ENCODE results near the gene ASXL3.

ASXL3 gene

DNA sequence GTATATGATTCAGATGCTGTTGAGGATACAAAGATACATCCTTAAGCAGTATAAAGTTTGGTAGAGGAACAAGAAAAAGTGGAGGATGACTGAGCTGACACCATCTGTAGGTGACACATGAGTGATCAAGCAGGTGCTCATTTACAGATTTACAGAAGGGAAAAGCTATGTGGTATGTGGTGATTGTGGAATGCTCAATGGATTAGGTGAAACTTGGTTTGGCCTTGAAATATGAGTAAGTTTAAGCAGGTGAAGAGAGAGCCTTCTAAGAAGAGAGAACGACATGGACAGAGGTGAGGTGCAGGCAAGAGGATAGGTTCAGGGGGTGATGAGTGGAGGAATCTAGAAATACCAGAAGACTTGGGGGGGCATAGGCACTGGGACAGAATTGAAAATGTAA, 5.9 kb downstream of the ASXL3 start:
- no peak for DNase-seq

DNA sequence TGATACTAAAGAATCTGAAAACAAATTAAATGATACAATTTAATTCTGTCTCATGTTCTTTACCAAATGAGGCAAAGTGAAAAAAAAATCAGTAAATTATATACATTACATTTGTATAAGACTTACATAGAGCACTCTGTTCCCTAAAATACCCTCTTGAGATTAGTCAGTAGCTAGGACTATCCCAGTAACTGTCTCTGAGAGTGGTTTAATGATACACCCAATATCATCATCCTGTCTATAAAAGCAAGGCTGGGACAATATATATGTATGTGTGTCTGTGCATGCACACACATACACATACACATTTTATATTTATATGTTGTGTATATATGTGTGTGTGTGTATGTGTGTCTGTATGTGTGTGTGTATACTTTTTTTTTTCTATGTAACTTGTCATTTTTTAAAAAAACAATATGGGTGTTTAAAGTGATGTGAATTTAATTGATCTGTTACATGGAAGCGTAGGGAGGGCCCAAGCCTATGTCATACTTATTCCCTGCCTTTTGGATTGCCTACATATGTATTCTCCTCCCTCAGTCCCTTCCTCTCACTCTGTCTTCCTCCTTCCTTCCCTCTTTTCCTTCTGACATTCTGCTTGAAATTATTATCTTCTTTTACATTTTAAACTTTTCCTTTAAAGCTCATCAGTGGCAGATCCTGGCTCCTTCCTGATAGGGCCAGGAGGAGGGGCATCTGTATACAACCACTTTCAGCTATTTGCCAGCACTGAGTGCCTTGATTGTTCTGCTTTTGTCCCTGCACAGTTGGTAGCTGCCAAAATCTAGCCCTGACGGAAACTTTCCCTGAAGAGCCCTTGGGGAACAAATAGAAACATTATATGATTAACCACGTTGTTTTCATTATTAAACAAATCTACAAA, 6.8 kb downstream of the ASXL3 start:
- DNase-seq, result no peak

DNA sequence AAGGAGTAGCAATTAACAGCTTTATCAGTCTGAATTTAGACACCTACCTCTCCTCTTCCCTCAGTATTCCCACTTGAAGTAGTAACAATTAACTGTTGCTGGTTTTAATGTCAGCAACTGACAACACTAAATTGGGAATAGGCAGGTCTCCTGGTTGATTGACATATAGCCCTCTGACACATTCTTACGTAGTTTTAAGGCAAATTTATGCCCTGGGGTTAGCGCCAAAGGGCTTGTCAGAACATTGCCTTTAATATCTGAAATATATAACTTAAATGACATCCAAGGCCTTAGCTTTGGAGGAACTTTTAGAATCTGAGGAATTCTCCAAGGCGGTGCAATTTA, 7.4 kb downstream of the ASXL3 start:
- no peak for DNase-seq

DNA sequence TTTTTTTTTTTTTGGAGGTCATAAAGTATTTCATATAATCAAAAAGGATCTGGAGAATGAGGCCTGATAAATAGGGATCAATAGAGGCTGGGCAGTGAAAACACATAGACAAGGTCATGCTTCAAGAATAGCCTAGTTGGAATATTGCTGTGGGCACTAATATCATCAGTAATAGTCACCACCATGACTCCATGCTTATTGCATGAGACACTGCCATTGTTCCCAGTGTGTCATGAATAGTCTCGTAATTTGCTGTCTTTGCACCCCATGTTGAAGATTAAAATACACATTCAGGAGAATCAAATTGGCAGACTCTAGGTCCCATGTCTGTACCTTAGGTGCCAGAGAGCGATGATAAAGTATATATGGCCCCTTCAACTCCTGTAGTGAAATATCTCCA, 10.3 kb downstream of the ASXL3 start:
- no peak for DNase-seq

DNA sequence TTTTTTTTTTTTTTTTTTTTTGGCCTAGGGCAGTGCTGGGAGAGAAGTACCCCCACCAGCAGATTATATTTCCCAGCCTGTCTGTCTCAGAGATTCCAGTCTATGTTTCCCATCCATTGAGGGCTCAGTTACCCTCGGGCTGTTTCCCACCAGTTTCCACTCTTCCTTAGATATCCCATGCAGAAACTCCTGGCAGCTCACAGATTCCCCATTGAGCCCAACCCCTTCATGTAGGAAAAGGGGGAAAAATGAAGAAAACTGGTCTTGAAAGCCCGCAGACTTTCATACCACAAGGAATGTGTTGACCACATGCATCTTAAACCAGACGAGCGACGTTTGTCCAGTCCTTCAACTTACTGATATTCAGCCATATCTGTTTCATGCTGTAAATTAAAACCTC, 15.2 kb downstream of the ASXL3 start:
- peak; percentile 8 for DNase-seq

DNA sequence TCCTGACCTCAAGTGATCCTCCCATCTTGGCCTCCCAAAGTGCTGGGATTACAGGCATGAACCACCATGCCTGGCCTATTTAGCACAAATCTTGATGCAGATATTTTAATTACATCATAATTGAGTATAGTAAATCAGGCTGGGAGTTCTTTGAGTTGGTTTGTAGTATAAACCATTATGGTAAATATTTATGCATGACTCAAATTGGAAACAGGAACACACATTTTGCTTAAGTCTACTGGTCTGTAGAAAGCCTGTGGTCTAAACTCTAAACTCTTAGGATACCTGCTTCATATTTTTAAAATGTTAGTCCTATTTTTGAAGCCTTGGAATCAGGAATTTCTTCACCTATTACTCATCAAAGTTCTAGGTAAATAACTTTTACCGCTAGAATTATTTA, 16.8 kb downstream of the ASXL3 start:
- no peak for DNase-seq

DNA sequence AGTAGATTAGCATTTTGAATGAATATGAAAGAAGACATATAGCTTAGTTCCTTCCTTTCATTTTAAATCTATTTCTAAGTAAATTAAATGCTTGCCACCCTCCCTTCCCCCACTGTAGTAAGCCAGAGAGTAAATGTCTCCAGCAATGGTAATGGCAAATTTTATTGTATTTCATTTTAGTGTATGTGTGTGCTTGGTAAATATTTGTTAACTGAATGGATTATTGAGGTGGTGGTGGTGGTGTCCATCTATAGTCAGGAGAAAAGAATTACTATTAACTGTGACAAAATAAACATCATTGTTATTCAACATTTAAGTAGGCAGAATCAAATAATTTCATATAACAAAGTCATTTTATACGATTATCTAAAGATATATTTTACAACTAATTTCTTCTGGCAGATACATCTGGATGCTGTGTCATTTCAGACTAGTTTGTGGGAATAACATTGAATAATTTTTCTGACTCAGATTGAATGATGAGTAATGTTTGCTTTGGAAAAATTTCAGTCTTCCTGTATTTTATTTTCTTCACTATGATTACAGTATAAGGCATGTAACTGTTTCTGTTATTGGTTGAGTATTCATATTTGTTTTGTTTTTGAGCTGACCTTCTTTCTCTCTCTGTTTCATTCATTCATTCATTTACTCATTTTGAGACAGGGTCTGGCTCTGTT, 18.3 kb downstream of the ASXL3 start:
- DNase-seq, result peak; percentile 74

DNA sequence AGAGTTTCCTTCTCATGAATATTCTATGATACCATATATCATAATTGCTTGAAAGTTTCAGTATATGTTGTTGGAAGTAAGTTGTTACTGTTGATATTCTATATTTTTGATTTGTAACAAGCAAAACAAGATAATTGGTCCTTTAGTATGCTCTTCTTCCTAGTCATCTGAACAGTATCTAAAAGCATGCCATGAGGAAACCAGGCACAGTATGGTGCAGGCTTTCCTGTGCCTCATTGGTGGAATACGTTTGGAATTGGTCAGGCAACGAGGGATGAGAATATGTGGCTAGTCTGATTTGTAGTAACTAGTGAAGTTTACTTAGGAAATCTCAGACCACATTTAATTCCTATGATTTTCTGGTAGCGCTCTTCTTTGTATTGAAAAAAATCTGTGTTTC, 22.8 kb downstream of the ASXL3 start:
- DNase-seq, result no peak

DNA sequence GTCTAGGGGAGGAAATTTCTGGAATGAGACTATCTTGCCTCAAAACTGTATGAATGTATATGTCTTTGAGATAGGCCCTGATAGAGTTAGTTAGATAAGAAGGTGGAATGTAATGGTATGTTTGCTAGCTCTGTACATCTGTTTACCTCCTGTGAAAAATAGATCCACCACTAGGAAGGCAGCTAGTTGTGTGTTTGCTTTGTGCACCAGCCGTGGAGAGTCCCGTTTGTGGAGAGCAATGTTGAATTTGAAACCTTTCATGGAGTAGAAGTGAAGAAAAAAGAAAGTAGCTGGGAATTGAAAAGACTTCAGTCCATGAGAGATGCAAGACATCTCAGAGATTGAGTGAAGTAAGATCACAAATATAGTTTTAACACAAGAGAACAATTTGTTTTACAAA, 25.4 kb downstream of the ASXL3 start:
- DNase-seq, result no peak

DNA sequence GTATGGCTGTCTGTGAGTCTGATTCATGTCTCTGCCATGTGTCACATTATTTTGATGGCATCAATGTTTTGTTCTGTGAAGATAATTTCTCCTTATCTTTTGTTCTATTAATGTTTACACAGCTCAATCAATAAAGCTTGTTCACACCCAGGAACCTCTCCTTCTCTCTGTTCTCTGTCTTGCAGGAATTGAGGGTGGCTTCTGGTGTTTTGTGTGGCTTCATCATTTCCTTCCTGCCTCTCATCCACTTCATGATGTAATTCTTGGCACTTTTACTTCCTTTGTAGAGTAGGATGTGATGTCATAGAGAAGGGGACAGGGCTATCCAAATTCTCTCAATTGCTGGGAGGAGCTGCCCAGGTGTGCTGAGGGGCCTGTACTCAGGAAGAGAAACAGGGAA, 27.2 kb downstream of the ASXL3 start:
- DNase-seq, result no peak

DNA sequence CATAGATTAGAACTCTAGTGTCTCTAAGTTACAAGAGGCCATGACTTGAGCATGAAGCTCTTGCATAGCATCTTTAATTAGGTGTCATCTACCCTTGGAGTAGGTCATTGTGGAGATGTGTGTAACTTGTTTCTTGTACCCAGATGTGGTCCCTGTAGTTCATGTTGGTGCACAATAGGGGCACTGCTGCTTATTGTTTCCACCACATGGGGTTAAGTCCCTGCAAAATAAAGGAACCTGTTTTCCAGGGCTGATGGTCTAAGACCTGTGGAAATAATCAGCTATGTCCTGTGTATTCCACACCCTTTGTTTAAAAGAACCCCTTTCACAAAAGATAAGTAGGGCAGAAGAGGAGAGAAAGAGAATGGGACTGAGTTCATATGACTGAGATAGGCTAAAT, 28.6 kb downstream of the ASXL3 start:
- DNase-seq, result no peak

DNA sequence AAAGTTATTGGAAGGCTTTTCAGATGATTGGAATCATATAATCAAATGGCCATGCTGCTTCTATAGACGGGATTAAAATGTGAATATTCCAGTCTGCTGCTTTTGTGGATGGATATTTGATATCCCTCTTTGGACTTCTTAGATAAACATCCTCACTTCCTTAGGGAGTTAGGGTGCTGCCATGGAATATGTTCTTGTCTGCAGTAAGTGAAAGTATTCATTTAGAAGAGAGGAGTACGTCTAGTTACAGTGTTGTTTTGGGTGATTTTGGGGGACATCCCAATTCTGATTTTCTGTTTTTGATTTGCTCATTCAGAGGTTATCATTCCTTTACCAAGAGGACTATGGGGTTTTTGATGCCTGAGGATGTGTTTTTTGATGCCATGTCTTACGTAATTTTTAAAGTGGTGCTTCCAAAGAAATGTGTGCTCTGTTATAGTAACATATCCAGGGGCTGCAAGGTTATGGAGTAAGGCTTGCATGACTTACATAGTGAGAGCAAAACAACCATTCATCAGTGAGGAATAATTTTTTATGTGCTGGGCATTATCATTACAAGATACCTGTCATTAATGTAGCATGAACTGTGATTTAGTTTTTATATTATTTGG, 33.6 kb downstream of the ASXL3 start:
- DNase-seq, result no peak

DNA sequence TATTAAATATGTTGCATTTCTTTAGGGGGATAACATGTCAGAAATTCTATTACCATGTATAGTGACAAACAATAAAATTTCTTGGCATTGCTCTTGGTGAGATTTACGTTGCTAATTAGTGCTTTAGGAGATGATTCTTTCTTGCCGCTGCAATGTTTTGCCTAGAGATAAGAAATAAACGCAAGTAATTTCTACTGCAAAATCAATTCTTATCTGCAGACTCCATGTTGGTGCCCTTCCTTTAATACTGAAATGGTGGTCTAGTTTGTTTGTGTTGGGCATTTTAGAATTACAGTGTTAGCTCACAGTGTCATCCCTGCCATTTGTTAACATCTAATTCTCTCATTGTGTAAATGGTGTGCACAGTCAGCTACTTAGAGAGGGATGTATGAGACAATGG, 34.6 kb downstream of the ASXL3 start:
- no peak for DNase-seq

DNA sequence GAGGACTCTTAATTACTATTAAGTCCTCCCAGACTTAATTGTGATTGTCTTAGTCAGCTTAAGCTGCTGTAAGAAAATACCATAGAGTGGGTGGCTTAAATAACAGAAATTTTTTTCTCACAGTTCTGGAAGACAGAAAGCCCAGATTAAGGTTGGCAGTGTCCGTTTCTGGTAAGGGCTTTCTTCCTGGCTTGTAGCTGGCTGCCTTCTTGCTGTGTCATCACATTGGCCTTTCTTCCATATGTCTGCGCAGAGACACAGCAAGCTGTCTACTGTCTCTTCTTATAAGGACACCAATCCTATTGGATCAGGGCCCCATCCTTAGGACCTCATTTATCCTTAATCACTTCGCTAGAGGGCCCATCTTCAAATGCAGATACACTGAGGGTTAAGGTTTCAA, 38.5 kb downstream of the ASXL3 start:
- peak; percentile 21 for DNase-seq

DNA sequence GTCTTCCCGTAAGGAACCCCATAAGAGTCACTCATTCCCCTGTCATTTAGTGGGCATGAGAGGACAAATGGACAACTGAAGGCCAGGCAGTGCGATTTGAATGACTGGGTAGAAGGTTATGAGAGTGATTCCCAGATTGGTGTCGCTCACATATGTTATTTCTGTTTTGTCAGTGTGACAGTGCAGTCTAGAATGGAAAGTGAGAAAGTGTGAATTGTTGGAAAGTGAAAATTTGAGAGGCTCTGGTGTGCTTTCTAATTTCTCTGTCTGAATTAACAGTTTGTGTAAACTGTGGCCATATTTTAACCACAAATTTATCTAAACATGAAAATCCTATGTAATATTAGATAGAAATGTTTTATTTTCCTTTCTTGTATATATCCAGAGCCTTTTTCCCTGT, 49.1 kb downstream of the ASXL3 start:
- DNase-seq, result no peak

DNA sequence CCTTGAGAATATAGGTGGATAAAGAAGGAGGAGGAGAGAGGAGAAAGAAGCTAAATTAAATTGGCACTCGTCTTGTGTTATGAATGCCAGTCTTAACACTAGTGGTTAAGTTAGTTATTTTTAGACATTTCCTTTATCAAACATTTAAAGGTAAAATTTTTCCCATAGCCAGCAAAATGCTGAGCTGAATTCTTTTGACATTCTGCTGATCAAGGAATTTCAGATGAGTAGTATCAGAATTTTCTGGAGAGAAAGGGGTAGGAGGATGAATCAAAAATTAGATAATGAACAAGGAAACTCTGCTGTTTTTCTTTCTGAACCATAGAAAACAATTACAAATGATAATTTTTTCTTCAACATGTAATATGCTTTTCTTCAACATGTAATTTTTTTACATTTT, 52.5 kb downstream of the ASXL3 start:
- DNase-seq, result no peak

DNA sequence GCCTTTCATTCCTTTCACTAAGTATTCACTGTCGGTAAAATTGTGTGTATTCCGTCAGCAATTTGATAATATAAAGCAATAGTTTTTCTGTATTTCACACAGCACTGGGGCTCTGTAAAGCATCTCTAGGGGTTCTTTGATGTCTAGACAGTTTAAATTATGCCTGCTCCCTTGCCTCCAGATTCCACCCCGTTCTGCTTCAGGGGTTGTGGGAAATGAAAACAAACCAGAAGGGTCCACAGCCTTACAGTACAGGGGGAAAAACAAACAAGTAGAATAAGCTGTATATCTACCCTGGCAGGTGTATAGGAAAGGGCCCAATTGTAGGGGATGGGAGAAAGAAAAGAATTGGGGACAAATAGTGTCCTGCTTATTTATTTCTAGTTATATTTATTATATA, 63.1 kb downstream of the ASXL3 start:
- DNase-seq, result no peak

DNA sequence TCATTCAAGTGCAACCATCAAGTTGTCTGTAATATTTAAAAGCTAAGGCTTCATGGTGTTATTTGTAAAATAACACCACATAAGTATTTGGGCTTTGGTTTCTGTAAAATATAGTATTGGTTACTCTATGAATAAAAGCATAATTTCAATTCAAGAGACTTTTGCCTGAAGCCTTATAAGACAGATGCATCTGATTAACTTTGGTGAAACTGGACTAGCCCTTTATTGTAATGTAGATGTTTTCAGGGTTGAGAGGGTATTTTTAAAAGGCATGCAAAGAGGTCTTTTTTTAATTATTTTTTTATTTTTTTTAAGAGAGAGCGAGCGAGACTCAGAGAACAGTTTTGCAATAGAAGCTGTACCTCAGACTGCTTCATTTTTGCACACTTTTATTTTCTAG, 66.5 kb downstream of the ASXL3 start:
- DNase-seq, result no peak

DNA sequence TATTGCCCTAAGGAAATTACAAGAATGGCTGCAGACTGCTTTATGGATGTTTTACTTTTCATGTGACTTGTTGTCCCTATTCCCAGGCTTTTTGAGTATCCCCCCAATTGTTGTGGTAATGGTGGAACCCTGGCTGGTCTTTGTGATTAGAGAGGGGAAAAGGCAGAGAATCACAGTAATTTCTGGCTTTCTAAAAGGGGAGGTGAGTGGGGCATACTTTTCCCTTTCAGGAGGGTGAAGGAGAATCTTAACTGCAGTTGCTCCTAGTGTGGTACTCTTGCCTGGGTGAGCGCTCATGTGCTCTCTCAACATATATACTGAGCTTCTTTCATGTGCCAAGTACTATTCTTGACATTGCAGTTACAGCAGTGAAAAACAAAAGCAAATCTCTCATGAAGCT, 69.3 kb downstream of the ASXL3 start:
- DNase-seq, result no peak

DNA sequence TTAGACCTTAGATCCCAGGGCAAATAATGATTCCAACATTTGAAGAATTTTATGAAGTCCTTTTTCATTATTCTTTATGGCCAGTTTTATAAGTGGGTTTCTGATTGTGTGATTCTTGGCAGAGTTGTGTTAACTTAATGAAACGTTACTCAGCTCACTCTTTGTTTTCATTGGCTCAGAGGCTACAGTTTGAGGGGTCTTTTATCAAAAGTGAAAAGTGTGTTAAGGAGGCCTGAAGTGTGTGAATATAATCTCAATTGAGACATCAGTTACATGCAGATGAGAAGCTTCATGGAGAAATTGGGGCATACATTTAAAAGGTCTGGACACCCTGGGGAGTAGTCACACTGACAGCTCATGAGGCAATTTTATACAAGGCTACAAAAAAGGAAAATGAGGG, 74.6 kb downstream of the ASXL3 start:
- DNase-seq, result no peak

DNA sequence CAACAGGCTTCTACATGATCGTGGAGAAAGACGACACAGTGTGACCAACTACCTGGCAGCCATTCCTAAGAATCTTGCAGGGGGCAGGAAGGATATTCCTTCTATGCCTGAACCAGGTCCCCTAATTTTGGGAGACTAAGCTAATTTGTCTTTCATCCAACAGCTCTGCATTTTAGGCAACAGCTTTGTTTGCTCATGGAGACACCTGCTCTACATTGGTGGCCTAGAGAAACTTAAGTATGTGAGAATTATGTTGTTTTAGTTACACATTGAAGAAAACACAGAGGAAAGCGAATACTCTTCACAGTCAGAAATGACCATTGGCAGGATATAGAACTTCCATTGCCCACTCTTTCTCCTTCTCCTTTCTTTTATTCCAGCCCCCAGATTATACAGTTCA, 75.2 kb downstream of the ASXL3 start:
- no peak for DNase-seq

DNA sequence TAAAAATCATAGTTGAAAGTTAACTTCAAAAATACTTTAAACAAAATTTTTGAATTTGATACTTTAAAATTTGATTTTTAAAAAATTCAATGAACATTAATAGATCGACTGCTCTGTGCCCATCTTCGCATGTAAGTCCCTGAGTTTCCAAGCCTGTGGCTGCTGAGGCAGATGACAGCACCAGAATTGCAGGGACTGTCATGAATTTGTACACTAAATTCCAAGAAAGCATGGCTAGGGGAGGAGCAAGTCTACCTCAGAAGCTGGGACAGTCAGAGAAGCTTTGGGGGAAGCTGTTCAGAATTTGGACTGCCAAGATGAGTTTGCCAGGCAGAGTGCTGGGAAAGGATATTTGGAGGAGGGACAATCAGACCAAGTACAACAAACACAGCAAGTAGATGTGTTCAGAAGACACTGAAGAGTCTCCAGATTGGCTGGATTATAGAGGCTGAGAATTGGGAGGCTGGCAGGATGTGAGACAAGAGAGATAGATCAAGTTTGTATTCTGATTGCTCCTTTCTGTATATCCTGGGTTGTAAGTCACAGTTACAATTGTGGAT, 79.0 kb downstream of the ASXL3 start:
- DNase-seq, result no peak

DNA sequence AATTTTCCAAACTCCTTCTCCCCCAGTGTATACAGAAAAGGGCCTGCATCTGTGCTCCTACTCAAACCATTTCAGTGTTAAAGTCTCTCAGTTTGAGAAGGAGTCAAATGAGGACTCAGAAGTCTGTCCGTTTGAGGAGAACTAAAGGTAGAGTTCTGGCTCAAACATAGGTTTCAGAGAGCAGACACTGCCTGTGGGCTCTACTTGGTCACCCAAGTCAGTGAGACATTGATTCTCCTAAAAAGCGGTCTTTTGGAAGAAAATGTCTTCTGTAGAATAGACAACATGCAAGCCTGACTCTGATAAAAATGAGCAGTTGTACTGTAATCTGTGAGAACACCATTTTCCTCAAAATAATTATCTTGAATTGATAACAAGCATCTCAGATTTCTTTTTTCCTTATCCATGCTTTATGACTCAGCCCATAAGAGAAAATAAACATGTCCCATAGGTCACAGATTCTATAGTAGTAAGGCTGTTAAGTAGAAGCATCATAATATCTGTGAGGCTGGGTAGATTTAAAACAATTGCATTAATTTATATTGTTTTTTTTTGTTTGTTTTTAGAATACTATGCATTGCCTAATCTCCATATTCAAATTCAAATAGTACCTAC, 82.8 kb downstream of the ASXL3 start:
- DNase-seq, result no peak
